Measurements from ENCODE around the gene TOX2. TPM values are rescaled to one million over a fixed set of nuclear protein-coding genes. Genes with fewer than 3 reads are reported as not detected.

Gene TOX2
- total RNA-seq, 1 experiment from 2014 or later = 1.7 TPM

DNA sequence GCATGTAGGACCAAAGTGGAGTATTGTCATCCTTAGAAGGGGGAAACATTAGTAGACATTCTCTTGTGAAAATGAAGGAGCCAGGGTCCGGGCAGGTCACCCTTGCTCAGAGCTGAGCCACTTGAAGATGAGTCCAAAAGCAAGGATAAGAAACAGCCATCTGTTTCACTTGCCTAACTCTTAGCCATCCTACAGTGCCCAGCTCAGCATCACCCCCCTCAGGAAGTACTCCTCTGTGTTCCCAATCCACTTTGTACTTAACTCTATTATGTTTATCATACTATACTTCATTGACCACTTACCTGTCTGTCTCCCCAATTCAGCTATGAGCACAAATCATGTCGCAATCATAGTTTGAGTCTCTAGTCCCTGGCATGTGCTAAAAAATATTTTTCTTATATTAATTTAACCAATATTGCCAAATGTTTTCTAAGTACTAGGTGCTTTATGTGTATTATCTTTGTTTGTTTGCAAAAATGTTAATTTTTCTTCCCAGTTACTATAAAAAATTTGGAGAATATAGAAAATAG is 8.1 kb upstream of the TOX2 start:
- Histone ChIP-seq H3K9me3 (ENCODE audit: control insufficient read depth, low read depth, low read length) (no peaks in the 10 kb centered on the region), H2BK5ac (ENCODE audit: insufficient read length, low read length) (no peak overlapping the region), H3K23ac (ENCODE audit: insufficient read length, low read depth, low read length) (no peak overlapping the region), H3K4me1 (ENCODE audit: insufficient read depth, low read length) (no peaks in the 10 kb centered on the region), H2AFZ (ENCODE audit: low read length) (no peak overlapping the region), H4K91ac (ENCODE audit: insufficient read length, low read depth, low read length) (no peak overlapping the region), H2AK5ac (ENCODE audit: insufficient read length, low read length) (no peak overlapping the region), H3K9ac (ENCODE audit: extremely low read depth, insufficient read length, low read length) (no peak overlapping the region), H4K20me1 (ENCODE audit: control insufficient read depth, insufficient read depth, insufficient read length) (no peaks in the 10 kb centered on the region), H3K23me2 (ENCODE audit: insufficient read length, low read depth, low read length, poor library complexity, severe bottlenecking) (no peaks in the 10 kb centered on the region), H3K79me1 (ENCODE audit: insufficient read depth, low read depth, low read length, poor library complexity, severe bottlenecking) (no peaks in the 10 kb centered on the region), H3K4me2 (ENCODE audit: insufficient read depth, insufficient read length, low read length) (no peak overlapping the region), H3K14ac (ENCODE audit: insufficient read depth, low read length) (no peak overlapping the region), H3K18ac (ENCODE audit: insufficient read length, low read depth, low read length) (no peak overlapping the region), H2BK12ac (ENCODE audit: insufficient read length, low read depth, low read length) (no peak overlapping the region), H2BK20ac (ENCODE audit: low read depth, low read length, poor library complexity, severe bottlenecking) (no peak overlapping the region), H2BK120ac (ENCODE audit: low read depth, low read length, poor library complexity, severe bottlenecking) (no peak overlapping the region), H3K4ac (ENCODE audit: low read depth, low read length) (no peak overlapping the region), H4K8ac (replicated peaks; ENCODE audit: insufficient read length, low read depth, low read length) (no peak overlapping the region), H3K56ac (ENCODE audit: insufficient read length, low read depth, low read length) (no peak overlapping the region), H2BK15ac (ENCODE audit: low read depth, low read length) (no peak overlapping the region), H3K27ac (ENCODE audit: insufficient read length, low read depth, low read length) (no peak overlapping the region), H3K27me3 (ENCODE audit: insufficient read depth, low read length) (no peaks in the 10 kb centered on the region), H3T11ph (ENCODE audit: low read length) (no peak overlapping the region), H3K79me2 (ENCODE audit: insufficient read depth, low read length) (no peaks in the 10 kb centered on the region), H4K5ac (ENCODE audit: insufficient read length, low read depth, low read length) (no peak overlapping the region)
- peaks cover 10% of the 10 kb centered on the region for H3K27me3 Mint-ChIP-seq (ENCODE audit: low read depth)
- H3K4me1 Mint-ChIP-seq = peaks cover 15 to 18% of the 10 kb centered on the region in 2 experiments
- H3K9me3 Mint-ChIP-seq = peaks cover 6 to 10% of the 10 kb centered on the region in 2 experiments; a peak in 4 of 5 replicates
- peaks cover 0 to 4% (median 2%) of the 10 kb centered on the region in 3 experiments; a peak in 2 of 7 replicates for H3K36me3 Mint-ChIP-seq (ENCODE audit: insufficient read depth in 1 of 3, low read depth in 3 of 3)
- TF ChIP-seq, protein P1, sequence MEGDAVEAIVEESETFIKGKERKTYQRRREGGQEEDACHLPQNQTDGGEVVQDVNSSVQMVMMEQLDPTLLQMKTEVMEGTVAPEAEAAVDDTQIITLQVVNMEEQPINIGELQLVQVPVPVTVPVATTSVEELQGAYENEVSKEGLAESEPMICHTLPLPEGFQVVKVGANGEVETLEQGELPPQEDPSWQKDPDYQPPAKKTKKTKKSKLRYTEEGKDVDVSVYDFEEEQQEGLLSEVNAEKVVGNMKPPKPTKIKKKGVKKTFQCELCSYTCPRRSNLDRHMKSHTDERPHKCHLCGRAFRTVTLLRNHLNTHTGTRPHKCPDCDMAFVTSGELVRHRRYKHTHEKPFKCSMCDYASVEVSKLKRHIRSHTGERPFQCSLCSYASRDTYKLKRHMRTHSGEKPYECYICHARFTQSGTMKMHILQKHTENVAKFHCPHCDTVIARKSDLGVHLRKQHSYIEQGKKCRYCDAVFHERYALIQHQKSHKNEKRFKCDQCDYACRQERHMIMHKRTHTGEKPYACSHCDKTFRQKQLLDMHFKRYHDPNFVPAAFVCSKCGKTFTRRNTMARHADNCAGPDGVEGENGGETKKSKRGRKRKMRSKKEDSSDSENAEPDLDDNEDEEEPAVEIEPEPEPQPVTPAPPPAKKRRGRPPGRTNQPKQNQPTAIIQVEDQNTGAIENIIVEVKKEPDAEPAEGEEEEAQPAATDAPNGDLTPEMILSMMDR (conservative IDR thresholded peaks at IDR 0.05) = no peak
- H3K4me3 Mint-ChIP-seq = no peak overlapping the region
- WGBS (ENCODE audit: extremely low coverage, insufficient read length, low lambda C conversion rate) = no CpG with 5 or more reads among the region's 2 CpGs
- no peak for DNase-seq
- H3K27ac Mint-ChIP-seq = no peak overlapping the region
